Skeletal muscle satellite cell (primary cell): ENCODE data around the gene DOC2B.
"Not testable (repeated sequence)": the region's sequence is repeated elsewhere in the genome, so short reads cannot be mapped to it uniquely, and the experiment has no call there.

Source experiments
- H3K27me3 ChIP-seq: 2 replicates; pipeline ENCODE4 v1.7.0; 2013; ENCODE audit warnings: low read length; ENCODE audit not compliant: control insufficient read depth, insufficient read depth
- H3K36me3 ChIP-seq: 2 replicates; pipeline ENCODE4 v1.7.0; 2013; ENCODE audit warnings: mild to moderate bottlenecking, control low read depth, low read length; ENCODE audit not compliant: insufficient read depth
- H3K4me1 ChIP-seq: 2 replicates; pipeline ENCODE4 v1.7.0; 2013; ENCODE audit warnings: low read length; ENCODE audit not compliant: control insufficient read depth, insufficient read depth
- H3K4me2 ChIP-seq: 2 replicates; pipeline ENCODE4 v1.7.0; 2013; ENCODE audit warnings: mild to moderate bottlenecking, low read length
- H3K4me3 ChIP-seq: 2 replicates; pipeline ENCODE4 v1.7.0; 2013; ENCODE audit warnings: low read length
- H3K9ac ChIP-seq: 2 replicates; pipeline ENCODE4 v1.7.0; 2013; ENCODE audit warnings: mild to moderate bottlenecking, low read depth, low read length, moderate library complexity
- H3K9me3 ChIP-seq: replicated peaks from 2 replicates; pipeline ENCODE4 v1.7.0; 2013; ENCODE audit warnings: mild to moderate bottlenecking, control low read depth, low read length

The DOC2B gene

DNA sequence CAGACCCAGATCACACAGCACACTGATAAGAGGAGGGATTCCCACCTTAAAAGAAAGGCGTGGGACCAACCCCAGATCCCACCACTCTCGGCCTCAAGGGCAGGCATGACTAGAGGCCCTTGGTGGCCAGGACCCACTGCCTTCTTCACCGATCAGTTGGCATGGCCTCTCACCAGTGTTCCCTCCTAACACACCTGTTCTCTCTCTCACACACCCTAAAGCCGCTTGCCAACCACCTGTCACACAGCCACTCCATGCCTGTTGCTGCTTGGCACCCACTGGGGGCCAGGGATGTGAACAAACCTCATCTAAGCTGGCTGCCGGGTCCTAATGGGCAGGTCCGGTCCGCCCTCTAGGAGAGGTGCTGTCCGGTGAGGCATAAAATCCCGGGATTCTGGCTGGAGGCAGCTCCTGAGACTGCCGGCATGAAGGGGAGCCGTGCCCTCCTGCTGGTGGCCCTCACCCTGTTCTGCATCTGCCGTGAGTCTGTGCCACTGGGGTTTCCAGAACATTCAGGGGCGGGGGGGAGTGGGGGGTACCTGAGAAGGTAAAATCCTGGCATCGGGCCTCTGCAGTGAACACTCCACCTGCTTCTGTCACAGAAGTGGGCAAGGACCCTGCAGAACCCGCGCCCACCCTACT is 44.2 kb downstream of the DOC2B start, which contains the start of gene SCGB1C2:
TSS of gene SCGB1C2 (plus strand) at position 404 of the 642 bp plus-strand sequence. CDS start at position 426, 22 bp downstream.
- H3K27me3 ChIP-seq, H3K9me3 ChIP-seq, H3K9ac ChIP-seq, H3K4me3 ChIP-seq, H3K4me1 ChIP-seq, H3K36me3 ChIP-seq, H3K4me2 ChIP-seq: not testable (repeated sequence)

DNA sequence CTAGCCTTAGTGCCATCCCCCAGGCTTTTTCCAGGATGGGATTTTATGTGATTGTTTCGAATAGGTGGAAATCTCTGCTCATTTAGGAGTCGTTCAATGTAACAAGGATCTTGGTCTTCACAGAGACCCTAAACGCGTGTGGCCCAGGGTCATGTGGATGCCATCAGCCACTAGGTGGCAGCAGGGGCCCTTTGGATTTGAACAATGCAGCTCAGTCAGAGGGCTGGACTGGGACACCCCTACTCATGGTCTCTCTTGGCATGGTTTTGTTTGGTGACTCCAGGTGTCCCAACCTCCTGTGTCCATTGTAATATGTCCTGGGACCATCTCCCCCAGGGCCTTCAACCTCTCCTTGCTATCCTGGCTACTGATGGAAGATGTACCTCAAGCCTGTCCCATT is 44.9 kb downstream of the DOC2B start:
- not testable (repeated sequence) for H3K36me3 ChIP-seq, H3K4me2 ChIP-seq, H3K9ac ChIP-seq, H3K4me1 ChIP-seq, H3K4me3 ChIP-seq, H3K27me3 ChIP-seq, H3K9me3 ChIP-seq

DNA sequence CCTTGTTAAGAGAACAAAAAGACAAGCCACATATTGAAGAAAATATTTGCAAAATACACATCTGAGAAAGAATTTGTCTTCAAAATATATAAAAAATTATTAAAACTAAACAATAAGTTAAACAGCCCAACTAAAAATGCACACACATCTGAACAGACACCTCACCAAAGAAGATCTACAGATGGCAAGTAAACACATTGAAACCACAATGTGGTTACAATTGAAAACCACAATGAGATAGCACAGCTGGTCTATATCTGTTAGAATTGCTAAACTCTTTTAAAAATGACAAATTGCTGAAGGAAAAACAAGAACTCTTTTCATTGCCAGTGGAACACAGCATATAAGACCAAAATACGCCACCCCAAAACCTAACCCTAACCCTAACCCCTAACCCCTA is 45.6 kb downstream of the DOC2B start:
- not testable (repeated sequence) for H3K4me3 ChIP-seq, H3K36me3 ChIP-seq, H3K4me1 ChIP-seq, H3K4me2 ChIP-seq, H3K9me3 ChIP-seq, H3K9ac ChIP-seq, H3K27me3 ChIP-seq

DNA sequence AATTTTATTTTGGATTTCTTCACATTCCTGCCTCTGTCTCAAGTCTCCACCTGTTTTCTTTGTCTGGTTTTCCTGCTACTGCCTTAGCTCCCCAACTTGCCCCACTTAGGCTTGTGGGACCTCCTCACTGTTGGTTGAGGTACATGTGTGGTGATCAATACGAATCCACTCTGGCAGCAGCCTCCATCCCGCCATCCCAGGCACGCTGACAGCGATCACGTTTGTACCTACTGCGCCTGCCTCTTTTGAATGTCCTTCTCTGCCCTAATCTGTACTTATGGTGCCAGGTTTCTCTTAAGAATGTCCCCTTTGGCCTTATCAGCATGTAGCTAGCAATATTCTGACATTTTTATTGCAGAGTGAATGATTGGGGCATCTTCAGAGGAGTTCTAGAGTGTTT is 46.4 kb downstream of the DOC2B start:
- not testable (repeated sequence) for H3K4me2 ChIP-seq, H3K27me3 ChIP-seq, H3K4me1 ChIP-seq, H3K36me3 ChIP-seq, H3K9ac ChIP-seq, H3K9me3 ChIP-seq, H3K4me3 ChIP-seq

DNA sequence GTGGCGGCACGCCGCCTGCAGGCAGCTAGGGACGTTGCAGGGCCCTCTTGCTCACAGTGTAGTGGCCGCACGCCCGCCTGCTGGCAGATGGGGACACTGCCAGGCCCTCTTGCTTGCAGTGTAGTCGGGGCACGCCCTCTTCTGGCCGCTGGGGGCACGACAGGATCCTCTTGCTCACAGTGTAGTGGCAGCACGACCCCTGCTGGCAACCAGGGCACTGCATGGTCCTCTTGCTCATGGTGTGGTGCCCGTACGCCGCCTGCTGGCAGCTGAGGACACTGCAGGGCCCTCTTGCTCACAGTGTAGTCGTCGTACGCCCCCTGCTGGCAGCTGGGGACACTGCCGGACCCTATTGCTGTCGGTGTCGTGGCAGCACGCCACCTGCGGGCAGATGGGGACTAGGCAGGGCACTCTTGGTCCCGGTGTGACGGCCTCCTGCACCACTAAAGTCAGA is 47.1 kb downstream of the DOC2B start:
- not testable (repeated sequence) for H3K4me1 ChIP-seq, H3K27me3 ChIP-seq, H3K9ac ChIP-seq, H3K4me2 ChIP-seq, H3K9me3 ChIP-seq, H3K36me3 ChIP-seq, H3K4me3 ChIP-seq

DNA sequence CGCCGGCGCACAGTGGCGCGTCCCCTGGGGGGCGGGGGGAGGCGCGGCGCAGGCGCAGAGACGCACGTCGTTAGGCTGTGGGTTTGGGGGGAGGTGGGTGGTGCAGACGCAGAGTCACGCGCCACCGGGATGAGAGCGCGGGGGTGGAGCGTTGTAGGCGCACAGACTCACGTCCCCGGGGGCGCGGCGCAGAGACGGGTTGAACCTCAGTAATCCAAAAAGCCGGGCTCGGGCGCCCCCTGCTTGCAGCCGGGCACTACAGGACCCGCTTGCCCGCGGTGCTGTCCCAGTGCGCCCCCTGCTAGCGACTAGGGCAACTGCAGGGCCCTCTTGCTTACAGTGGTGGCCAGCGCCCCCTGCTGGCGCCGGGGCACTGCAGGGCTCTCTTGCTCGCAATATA is 47.5 kb downstream of the DOC2B start:
- H3K36me3 ChIP-seq, H3K27me3 ChIP-seq, H3K4me1 ChIP-seq, H3K9me3 ChIP-seq, H3K4me2 ChIP-seq, H3K9ac ChIP-seq, H3K4me3 ChIP-seq: not testable (repeated sequence)

DNA sequence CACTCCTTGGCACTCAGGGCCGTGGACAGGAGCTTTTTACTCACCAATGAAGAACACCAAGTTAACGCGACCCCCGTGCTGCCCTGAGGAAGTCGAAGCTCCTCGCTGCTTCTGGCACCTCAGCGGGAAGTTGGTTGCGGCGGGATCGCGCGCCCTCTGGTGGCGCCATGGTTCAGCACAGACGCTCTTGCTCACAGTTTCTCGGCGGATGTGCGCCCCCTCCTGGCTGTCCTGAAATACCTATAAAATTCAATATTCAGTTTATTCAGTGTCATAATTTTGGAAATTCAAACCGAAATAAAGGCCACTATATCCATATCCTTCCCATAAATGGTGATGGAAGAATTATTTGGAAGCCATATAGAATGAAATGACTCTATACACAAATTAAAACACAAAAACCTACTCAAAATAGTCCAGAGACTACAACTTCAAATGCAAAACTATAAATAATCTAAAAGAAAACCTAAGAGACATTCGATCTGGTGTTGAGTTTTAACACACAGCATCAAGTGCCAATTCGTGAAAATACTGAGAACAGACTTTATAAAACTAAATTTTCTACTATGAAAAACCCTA is 63.0 kb downstream of the DOC2B start:
- H3K4me1 ChIP-seq, H3K9ac ChIP-seq, H3K4me2 ChIP-seq, H3K36me3 ChIP-seq, H3K9me3 ChIP-seq, H3K27me3 ChIP-seq, H3K4me3 ChIP-seq: not testable (repeated sequence)

DNA sequence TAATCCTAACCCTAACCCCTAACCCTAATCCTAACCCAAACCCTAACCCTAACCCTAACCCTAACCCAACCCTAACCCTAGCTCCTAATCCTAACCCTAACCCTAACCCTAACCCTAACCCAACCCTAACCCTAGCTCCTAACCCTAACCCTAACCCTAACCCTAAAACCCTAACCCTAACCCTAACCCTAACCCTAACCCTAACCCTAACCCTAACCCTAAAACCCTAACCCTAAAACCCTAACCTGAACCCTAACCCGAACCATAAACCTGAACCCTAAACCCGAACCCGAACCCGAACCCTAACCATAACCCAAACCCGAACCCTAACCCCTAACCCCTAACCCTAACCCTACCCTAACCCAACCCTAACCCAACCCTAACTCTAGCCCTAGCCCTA is 68.3 kb downstream of the DOC2B start:
- H3K27me3 ChIP-seq, H3K4me1 ChIP-seq, H3K9me3 ChIP-seq, H3K4me3 ChIP-seq, H3K4me2 ChIP-seq, H3K36me3 ChIP-seq, H3K9ac ChIP-seq: not testable (repeated sequence)
